ENCODE data around the gene MRC1.

Gene MRC1

DNA sequence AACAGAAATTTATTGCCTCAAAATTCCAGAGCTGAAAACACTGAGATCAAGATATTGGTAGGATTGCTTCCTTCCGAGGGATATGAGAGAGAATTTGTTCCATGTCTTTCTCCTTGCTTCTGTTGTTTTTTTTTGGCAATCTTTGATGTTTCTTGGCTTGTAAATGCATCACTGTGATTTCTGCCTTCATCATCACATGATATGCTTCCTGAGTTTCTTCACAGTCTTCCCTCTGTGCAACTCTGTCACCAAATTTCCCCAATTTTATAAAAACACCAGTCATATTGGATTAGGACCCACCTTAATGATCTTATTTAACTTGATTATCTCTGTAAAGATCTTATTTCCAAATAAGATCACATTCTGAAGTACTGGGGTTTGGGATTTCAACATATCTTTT, 42.4 kb upstream of the MRC1 start:
- H3K27ac ChIP-seq (replicated peaks), result no peak overlapping the region
- H3K4me3 ChIP-seq (replicated peaks; ENCODE audit: insufficient read depth, low read length), result no peak overlapping the region
- no peak for DNase-seq (ENCODE audit: low read depth in 1 of 2, low spot score in 1 of 2)

DNA sequence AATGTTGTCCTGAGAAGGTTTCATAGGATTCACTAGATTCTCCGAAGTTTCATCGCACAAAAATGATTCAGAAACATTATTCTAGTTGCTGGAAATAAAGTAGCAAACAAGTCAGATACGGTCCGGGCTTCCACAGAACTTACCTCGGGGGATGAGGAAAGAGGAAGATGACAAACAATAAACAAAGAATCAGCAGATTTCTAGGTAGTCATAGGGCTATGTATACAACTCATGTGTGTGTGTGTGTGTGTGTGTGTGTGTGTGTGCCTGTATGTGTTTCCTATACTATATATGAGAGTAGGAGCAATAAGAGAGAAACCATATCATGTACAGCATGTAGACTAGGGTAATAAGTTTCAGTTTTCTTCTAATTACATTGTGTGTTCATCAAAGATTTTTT, 40.7 kb upstream of the MRC1 start:
- no peak for DNase-seq (ENCODE audit: low read depth in 1 of 2, low spot score in 1 of 2)
- Histone ChIP-seq H3K27me3 (ENCODE audit: insufficient read depth, poor library complexity, severe bottlenecking) (no peaks in the 10 kb centered on the region), H3K4me3 (replicated peaks; ENCODE audit: insufficient read depth, low read length) (no peak overlapping the region), H3K27ac (replicated peaks) (no peak overlapping the region)
- TF ChIP-seq SPI1 (IDR thresholded peaks at IDR 0.05; ENCODE audit: borderline replicate concordance, low read depth) (no peak), POLR2AphosphoS5 (IDR thresholded peaks at IDR 0.05; ENCODE audit: low read depth) (no peak), GABPA (IDR thresholded peaks at IDR 0.05; ENCODE audit: low read depth) (no peak)
- TF ChIP-seq, protein P1, sequence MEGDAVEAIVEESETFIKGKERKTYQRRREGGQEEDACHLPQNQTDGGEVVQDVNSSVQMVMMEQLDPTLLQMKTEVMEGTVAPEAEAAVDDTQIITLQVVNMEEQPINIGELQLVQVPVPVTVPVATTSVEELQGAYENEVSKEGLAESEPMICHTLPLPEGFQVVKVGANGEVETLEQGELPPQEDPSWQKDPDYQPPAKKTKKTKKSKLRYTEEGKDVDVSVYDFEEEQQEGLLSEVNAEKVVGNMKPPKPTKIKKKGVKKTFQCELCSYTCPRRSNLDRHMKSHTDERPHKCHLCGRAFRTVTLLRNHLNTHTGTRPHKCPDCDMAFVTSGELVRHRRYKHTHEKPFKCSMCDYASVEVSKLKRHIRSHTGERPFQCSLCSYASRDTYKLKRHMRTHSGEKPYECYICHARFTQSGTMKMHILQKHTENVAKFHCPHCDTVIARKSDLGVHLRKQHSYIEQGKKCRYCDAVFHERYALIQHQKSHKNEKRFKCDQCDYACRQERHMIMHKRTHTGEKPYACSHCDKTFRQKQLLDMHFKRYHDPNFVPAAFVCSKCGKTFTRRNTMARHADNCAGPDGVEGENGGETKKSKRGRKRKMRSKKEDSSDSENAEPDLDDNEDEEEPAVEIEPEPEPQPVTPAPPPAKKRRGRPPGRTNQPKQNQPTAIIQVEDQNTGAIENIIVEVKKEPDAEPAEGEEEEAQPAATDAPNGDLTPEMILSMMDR (IDR thresholded peaks at IDR 0.05; ENCODE audit: insufficient read depth, low read length), result no peak
- TF ChIP-seq, protein P2, sequence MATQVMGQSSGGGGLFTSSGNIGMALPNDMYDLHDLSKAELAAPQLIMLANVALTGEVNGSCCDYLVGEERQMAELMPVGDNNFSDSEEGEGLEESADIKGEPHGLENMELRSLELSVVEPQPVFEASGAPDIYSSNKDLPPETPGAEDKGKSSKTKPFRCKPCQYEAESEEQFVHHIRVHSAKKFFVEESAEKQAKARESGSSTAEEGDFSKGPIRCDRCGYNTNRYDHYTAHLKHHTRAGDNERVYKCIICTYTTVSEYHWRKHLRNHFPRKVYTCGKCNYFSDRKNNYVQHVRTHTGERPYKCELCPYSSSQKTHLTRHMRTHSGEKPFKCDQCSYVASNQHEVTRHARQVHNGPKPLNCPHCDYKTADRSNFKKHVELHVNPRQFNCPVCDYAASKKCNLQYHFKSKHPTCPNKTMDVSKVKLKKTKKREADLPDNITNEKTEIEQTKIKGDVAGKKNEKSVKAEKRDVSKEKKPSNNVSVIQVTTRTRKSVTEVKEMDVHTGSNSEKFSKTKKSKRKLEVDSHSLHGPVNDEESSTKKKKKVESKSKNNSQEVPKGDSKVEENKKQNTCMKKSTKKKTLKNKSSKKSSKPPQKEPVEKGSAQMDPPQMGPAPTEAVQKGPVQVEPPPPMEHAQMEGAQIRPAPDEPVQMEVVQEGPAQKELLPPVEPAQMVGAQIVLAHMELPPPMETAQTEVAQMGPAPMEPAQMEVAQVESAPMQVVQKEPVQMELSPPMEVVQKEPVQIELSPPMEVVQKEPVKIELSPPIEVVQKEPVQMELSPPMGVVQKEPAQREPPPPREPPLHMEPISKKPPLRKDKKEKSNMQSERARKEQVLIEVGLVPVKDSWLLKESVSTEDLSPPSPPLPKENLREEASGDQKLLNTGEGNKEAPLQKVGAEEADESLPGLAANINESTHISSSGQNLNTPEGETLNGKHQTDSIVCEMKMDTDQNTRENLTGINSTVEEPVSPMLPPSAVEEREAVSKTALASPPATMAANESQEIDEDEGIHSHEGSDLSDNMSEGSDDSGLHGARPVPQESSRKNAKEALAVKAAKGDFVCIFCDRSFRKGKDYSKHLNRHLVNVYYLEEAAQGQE (IDR thresholded peaks at IDR 0.05; ENCODE audit: insufficient replicate concordance, low read depth), result no peak

More for the DNA sequence above, 42.4 kb upstream of the MRC1 start:
- H3K27me3 ChIP-seq (ENCODE audit: insufficient read depth, poor library complexity, severe bottlenecking), result no peaks in the 10 kb centered on the region
- TF ChIP-seq POLR2AphosphoS5 (IDR thresholded peaks at IDR 0.05; ENCODE audit: low read depth) (no peak), SPI1 (IDR thresholded peaks at IDR 0.05; ENCODE audit: borderline replicate concordance, low read depth) (no peak), GABPA (IDR thresholded peaks at IDR 0.05; ENCODE audit: low read depth) (no peak)
- TF ChIP-seq, protein P1 (IDR thresholded peaks at IDR 0.05; ENCODE audit: insufficient read depth, low read length), result no peak
- TF ChIP-seq, protein P2 (IDR thresholded peaks at IDR 0.05; ENCODE audit: insufficient replicate concordance, low read depth), result no peak

DNA sequence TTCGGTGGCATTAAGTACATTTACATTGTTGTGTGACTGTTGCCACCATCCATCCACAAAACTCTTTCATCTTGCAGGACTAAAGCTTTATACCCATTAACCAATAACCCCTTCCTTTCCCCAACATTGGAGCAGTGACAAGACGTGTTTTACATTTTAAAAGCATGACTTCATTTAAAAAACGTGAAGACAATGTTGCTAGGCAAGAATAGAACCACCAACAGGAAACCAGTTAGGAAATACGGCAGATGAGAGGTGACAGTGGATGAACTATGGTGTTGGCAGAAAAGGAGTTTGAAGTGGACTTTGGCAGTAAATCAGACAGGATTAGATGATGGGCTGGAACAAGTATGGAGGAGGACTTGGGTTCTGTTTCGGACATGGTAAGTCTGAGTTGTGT, 40.2 kb upstream of the MRC1 start:
- Histone ChIP-seq H3K4me3 (replicated peaks; ENCODE audit: insufficient read depth, low read length) (no peak overlapping the region), H3K27ac (replicated peaks) (no peak overlapping the region), H3K27me3 (ENCODE audit: insufficient read depth, poor library complexity, severe bottlenecking) (no peaks in the 10 kb centered on the region)
- DNase-seq (ENCODE audit: low read depth in 1 of 2, low spot score in 1 of 2), result no peak
- TF ChIP-seq GABPA (IDR thresholded peaks at IDR 0.05; ENCODE audit: low read depth) (no peak), POLR2AphosphoS5 (IDR thresholded peaks at IDR 0.05; ENCODE audit: low read depth) (no peak), SPI1 (IDR thresholded peaks at IDR 0.05; ENCODE audit: borderline replicate concordance, low read depth) (no peak)
- TF ChIP-seq, protein P1 (IDR thresholded peaks at IDR 0.05; ENCODE audit: insufficient read depth, low read length), result no peak
- TF ChIP-seq, protein P2 (IDR thresholded peaks at IDR 0.05; ENCODE audit: insufficient replicate concordance, low read depth), result no peak
